Activated CD4-positive, alpha-beta T cell treated with anti-CD3 and anti-CD28 coated beads, Interleukin-2, amount 50 U/mL, for 48 hours (primary cell): ENCODE results near the gene RNPEPL1.

Experiments
- DNase-seq, 2 experiments: peaks; one replicate each; pipeline ENCODE4 v3.0.0-alpha.2; 2020

Gene RNPEPL1

DNA sequence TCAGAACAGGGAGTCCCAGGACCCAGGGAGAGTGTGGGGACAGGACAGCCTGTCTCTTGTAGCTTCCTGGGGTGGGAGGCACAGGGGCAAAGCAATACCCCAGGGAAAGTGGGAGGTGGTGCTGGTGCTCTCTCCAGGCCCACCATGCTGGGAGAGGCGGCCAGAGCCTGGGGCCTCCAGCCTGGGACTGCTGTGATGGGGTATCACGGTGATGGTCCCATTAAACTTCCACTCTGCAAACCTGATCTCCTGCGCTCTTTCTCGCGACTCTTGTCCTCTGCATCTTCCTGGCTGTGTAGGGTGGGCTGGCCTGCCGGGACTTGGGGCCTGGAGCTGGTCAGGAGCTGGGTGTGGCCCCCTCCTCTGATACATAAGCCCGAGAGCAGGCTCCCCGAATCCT lies 10.2 kb downstream of the RNPEPL1 start:
- no peak for DNase-seq

DNA sequence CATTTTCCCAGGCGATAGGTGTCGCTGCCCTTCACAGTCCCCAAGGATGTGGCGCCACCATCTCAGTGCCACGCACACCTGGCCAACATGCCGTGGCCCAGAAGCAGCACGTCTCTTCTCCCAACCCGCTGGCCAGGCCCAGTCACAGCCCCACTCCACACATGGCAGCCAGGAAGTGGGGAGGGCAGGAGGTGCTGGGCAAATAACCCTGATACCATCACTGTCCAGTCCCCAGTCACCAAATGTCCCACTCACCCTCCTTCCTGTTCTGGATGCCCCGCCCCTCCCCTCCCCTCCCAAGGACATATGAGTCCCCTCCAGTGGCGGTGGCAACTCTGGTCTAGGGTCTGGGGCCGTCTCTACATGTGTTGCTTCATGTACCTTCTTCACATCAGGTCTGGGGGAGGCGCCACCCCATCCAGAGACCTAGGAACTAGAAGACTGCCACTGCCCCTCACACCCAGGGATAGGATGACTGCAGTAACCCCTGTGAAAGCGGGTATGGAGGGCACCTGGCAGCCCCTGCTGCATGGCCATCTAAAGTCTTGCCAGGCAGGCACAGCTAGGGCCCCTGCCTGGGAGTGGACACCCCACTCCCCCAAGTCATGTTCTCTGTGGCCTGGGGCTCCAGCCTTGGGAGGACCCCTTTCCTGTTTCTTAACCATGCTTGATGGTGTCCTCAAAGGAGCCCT lies 10.9 kb downstream of the RNPEPL1 start:
- DNase-seq: no peak

GRCh38 chr2:240579771-240580614 lies 11.7 kb downstream of the RNPEPL1 start:
- peak; percentile 79 to 83 for DNase-seq

GRCh38 chr2:240581811-240582210 lies 13.5 kb downstream of the RNPEPL1 start:
- no peak for DNase-seq

- DNase-seq: no peak
Observed at GRCh38 chr2:240582781-240583180, 14.5 kb downstream of the RNPEPL1 start.

- DNase-seq: no peak
Observed at GRCh38 chr2:240583774-240584173, 15.5 kb downstream of the RNPEPL1 start.

- no peak for DNase-seq
Observed at GRCh38 chr2:240584486-240585031, 16.3 kb downstream of the RNPEPL1 start.

DNA sequence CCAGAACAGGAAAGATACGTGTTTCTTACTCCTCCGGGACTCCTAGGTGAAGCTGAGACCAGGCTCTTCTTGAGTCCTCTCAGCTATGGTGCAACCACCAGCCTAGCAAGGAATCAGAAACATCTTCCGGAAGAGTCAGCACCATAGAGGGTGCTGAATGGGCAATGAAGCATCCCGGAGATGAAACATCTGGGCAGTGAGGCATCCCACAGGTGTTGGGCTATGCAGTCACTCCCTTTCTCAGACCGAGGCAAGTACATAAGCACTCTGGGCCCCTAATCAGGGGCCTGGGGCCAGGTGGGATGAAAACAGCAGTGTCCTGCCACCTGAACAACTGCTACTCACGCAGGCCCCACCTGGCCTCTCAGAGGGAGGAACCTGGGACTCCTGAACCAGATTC lies 16.8 kb downstream of the RNPEPL1 start:
- DNase-seq: no peak

GRCh38 chr2:240585681-240586197 lies 17.5 kb downstream of the RNPEPL1 start:
- no peak for DNase-seq

DNA sequence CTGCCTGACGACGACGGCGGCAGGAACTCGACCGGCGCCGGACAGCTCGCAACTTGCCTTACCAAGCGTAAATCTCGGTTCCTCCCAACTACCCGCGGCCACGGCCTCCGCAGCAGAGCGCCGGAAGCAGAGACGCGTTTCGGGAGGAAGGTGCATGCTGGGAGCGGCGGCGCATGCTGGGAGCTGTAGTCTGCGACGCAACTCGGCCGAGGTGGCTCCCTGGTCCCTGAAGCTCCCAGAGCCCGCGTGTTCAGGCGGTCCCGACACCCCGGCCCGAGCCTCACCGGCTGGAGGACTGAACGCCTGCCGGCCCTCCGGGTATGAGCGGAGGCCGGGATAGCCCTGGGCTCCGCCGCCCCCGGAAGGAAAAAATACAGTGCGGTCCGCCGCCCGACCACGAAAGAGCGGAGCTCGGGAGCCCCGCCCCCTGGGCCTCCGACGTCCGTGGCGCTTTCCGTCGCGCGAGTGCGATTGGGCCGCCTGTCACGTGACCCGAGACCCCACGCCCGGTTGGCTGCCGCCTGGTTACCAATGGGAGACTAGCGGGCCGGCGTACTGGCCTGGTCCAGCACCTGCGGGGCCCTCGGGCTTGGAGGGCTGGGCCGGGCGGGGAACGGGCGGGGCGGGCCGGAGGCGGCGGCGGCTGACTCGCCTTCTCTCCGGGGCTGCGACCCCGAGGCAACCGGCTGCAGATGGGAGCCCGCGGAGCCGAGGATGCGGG lies 18.1 kb downstream of the RNPEPL1 start, which contains the start of gene CAPN10:
Gene CAPN10, plus strand, starts transcription at position 537 of the 721 bp plus-strand sequence. Its CDS starts 178 bp downstream, at position 715.
- peak; percentile 97 to 98 for DNase-seq

DNA sequence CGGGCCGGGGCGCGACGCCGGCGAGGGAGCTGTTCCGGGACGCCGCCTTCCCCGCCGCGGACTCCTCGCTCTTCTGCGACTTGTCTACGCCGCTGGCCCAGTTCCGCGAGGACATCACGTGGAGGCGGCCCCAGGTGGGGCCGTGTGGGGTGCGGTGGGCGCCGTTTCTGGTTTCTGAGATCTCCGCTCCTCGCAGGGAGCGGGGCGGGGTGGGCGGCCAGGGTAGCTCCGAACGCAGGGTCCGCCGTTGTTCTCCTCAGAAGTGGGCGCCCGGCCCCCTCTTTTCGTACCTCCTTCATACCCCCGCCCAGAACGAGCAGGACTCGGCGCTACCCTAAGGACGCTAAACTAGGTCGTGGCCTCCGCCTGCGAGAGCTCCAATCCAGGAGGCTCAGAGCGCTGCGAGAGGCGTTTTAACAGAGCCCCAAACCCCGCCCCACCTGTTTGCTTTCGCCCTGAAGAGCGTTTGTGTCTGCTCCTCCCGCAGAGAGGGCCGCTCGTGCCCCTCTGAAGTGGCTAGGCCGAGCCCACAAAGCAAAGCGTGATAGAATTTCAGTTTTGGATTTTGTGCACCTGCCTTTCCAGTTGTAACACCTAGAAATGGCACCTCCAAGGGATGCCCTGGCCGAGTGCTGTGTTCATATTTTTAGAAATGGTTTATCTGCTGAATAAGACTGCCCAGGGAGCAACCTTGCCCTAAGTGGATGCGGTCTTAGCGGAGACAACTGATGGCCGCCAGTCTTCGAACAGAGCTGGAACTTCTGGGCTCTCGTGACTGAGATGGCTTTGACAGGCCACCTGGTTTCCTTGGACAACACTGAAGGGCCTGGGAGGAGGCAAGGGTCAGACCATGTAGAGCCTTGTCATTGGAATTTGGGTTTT lies 18.9 kb downstream of the RNPEPL1 start:
- peak; percentile 50 to 62 for DNase-seq

DNA sequence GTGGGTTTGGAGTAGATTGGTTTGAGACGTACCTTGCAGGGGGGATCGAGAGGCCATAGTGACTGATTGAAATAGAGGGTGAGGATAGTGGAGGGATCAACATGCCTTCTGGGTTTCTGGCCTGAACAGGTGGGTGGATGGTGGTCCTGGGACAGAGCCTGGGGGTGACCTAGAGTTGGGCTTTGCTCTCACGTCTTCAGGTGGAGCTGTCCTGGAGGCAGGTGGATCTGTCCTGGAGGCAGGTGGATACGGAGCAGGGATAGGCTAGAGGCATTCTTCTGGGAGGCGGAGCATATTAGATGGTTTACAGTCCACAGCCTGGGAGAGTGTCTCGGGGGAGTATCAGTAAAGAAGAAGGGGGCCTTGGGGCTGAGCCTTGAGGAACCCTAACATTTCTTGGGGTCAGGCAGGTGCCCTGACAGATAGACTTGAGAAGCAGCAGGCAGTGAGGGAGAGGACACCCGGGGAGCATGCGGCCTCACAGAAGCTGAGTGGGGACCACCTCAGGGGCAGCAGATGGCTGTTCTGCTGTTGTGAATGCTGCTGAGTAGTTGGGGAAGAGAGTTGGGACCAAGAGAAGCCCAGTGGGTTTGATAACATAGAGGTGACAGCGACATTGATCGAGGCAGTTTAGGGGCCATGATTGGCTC lies 19.8 kb downstream of the RNPEPL1 start:
- DNase-seq: no peak

- DNase-seq: no peak
Observed at GRCh38 chr2:240588669-240589068, 20.4 kb downstream of the RNPEPL1 start.

GRCh38 chr2:240589375-240589774 lies 21.1 kb downstream of the RNPEPL1 start:
- no peak for DNase-seq

- DNase-seq: no peak
Observed at GRCh38 chr2:240589850-240590525, 21.7 kb downstream of the RNPEPL1 start.

- no peak for DNase-seq
Observed at GRCh38 chr2:240590681-240591111, 22.4 kb downstream of the RNPEPL1 start.

DNA sequence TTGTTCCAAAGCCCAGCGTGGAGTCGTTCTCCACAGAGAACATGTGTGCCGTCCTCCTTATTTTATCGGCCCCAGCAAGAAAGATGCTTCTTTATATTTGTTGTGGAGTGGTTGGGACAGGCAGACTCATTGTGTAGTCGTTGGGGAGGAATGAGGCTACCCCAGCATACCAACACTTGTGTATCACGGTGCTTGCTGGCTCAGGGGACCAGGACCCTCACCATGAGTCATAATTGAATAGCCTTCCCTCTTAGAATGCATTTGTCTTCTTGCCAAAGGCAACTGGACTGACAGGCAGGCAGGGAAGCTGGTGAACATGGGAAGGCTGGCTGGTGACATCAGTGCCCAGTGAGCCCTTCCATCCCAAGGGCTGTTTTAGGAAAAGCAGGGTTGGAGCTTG lies 22.9 kb downstream of the RNPEPL1 start:
- no peak for DNase-seq

GRCh38 chr2:240591784-240592183 lies 23.5 kb downstream of the RNPEPL1 start:
- DNase-seq: no peak

DNA sequence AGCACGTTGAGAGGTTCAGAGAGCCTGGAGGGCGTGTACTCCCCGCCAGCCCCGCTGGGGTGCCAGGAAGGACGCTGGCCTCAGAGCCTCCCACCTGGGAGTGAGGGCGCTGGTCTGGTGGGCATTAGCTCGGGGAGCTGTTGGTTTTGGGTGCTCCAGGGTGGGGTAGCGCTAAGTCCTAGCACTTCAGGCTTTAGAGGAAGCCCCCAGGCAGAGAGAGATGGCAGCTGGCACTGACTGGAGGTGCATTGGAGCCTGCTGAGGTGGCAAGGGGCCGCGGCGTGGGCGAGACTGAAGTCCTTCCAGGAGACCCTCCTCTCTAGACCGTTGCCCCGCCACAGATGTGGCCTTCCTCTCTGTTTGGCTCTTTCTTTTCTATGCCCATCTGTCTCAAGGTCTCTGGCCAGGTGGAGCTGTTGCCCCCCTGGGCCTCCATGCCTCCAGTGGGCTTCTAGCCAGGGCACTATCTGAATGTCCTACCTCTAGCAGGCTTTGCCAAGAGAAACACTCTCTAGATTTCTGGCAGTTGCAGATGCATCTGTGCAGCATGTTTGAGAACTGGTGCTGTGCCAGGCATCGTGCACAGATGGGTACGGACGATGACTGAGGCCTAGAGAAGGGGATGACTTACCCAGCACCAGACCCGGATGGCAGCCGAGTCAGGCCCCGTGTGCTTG lies 24.9 kb downstream of the RNPEPL1 start:
- no peak for DNase-seq
